Myometrial cell (primary cell): Measurements from ENCODE around the gene OR6P1. TPM values are rescaled to one million over a fixed set of nuclear protein-coding genes. Genes with fewer than 3 reads are reported as not detected.

Experiments used
- total RNA-seq: library from RNA; depleted of rRNA; stranded (reverse); fragments of >200 nt; gene quantifications from 2 replicates; pipeline ENCODE4 v1.2.3, GENCODE V29; 2015

Gene OR6P1, protein sequence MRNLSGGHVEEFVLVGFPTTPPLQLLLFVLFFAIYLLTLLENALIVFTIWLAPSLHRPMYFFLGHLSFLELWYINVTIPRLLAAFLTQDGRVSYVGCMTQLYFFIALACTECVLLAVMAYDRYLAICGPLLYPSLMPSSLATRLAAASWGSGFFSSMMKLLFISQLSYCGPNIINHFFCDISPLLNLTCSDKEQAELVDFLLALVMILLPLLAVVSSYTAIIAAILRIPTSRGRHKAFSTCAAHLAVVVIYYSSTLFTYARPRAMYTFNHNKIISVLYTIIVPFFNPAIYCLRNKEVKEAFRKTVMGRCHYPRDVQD
- not detected in 2 replicates for total RNA-seq

DNA sequence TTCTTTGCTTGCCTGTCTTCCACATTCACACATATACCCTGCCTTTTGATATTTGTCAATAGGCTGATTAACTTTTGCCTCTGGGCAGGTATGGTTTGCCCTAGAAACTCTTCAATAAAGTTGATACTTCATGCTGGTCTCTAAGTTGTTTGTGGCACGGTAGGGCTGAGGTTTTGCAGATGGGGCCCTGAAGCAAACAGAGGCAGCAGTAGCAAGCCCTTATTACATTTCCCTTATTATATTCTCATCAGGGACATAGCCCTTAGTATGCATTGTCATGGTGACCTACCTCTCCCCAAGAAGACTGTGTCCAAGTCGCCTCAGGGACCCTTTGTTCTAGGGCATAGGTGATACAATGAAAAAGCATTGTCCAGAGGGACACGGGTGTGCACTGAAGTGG, at the start of gene OR6P1:
TSS of gene OR6P1 (minus strand) at position 101 of the 400 bp plus-strand sequence. CDS start 6,976 bp downstream, outside the sequence.

DNA sequence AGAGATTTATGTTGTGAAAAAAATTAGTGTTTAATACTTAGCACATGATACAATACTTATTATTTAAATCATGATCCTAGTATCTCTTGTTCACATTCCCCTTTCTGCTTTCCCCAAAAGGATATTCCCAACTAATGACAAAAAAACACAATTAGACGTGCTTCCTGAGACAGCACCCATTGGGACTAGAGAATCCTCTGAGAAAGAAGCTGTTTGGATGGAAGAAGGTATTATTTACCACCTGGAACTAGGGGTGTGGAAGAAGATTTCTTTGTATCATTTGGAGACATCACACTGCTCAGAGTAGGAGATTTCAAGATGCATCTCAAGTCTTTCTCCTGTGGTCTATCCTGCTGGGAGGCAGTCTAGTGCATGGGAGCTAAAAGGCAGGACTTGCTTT, 34.6 kb upstream of the OR6P1 start, which contains the start of gene OR10Z1:
TSS of gene OR10Z1 (plus strand) at position 301 of the 400 bp plus-strand sequence. CDS start 1,171 bp downstream, outside the sequence.

DNA sequence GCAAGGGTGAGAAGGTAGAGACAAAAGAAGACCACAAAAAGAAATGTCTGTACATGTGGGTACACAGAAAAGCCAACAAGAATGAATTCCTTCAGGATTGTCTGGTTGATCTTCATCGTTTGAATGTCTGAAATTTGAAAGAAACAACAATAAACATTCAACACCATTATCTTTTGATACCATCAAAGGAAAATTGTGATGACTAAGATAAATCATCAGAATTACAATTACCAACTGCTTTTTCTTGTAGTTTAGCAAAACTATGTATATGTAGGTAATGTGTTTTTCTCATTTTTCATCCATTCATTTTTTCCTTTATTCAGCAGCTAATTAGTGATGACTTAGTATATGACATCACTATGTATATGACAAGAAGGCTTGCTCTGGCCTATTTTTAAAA, 9.4 kb upstream of the OR6P1 start, which contains the start of gene OR10X1:
TSS of gene OR10X1 (minus strand) at position 167 of the 400 bp plus-strand sequence. CDS start at position 167, 0 bp downstream.

DNA sequence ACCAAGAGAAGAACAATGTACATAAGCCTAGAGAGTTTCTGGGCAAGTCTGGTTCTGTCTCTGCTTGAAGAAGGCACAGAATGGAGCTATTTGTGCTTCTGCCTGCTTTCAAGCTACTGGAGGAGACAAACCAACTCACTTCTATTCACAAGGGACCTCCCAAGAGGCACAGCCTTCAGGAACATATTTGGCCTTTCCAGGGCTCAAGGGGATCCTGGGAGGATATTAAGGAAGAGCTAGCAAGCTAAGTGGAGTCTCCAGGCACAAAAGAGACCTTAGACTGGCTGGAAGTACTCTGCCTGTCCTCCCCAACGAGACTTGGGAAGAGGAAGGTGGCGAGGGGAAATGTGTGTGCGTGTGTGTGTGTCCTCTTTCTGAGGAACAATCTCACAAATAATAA, 16.0 kb downstream of the OR6P1 start, which contains the start of gene OR6Y1:
TSS of gene OR6Y1 (minus strand) at position 54 of the 400 bp plus-strand sequence. CDS start 6,300 bp downstream, outside the sequence.

Other genes with a start within 250 kb of the OR6P1 start
- gene CD1B, start 239.0 kb downstream of the OR6P1 start, total RNA-seq = not detected in 2 replicates
- not detected in 2 replicates for gene CD1E, start 216.7 kb downstream of the OR6P1 start, total RNA-seq
- not detected in 2 replicates for gene OR10T2, start 171.1 kb downstream of the OR6P1 start, total RNA-seq
- not detected in 2 replicates for gene OR10K2, start 144.3 kb downstream of the OR6P1 start, total RNA-seq
- not detected in 2 replicates for gene OR10K1, start 108.7 kb downstream of the OR6P1 start, total RNA-seq
- not detected in 2 replicates for gene OR10R2, start 98.4 kb downstream of the OR6P1 start, total RNA-seq
- gene OR6Y1, start 16.2 kb downstream of the OR6P1 start, total RNA-seq = not detected in 2 replicates
- gene OR10X1, start 9.3 kb upstream of the OR6P1 start, total RNA-seq = not detected in 2 replicates
- not detected in 2 replicates for gene OR10Z1, start 34.7 kb upstream of the OR6P1 start, total RNA-seq
- not detected in 2 replicates for gene SPTA1, start 116.1 kb upstream of the OR6P1 start, total RNA-seq
- gene OR6K2, start 130.1 kb upstream of the OR6P1 start, total RNA-seq = not detected in 2 replicates
- not detected in 2 replicates for gene OR6K3, start 150.1 kb upstream of the OR6P1 start, total RNA-seq
- not detected in 2 replicates for gene OR6K6, start 184.1 kb upstream of the OR6P1 start, total RNA-seq
- gene OR6N1, start 201.6 kb upstream of the OR6P1 start, total RNA-seq = not detected in 2 replicates
- not detected in 2 replicates for gene OR6N2, start 210.6 kb upstream of the OR6P1 start, total RNA-seq